Gastroesophageal sphincter (tissue), 3 donors: ENCODE measurements around the gene NHS.

ENCODE experiments used
- CTCF ChIP-seq, 4 experiments: fragments of 200-600 bp in 2 of 4; fragments of 450-650 bp in 2 of 4; sonication (generic) in 1 of 4; IDR thresholded peaks; one replicate each; pipeline ENCODE4 v1.5.1; 2017 to 2019; ENCODE audit warnings: antibody characterized with exemption in 4 of 4, mild to moderate bottlenecking in 2 of 4, moderate library complexity in 2 of 4
- POLR2A ChIP-seq, 2 donors: fragments of 450-650 bp; IDR thresholded peaks; one replicate each; pipeline ENCODE4 v1.6.1; 2017; ENCODE audit warnings: antibody characterized with exemption in 2 of 2, mild to moderate bottlenecking in 2 of 2, moderate library complexity in 1 of 2

DNA sequence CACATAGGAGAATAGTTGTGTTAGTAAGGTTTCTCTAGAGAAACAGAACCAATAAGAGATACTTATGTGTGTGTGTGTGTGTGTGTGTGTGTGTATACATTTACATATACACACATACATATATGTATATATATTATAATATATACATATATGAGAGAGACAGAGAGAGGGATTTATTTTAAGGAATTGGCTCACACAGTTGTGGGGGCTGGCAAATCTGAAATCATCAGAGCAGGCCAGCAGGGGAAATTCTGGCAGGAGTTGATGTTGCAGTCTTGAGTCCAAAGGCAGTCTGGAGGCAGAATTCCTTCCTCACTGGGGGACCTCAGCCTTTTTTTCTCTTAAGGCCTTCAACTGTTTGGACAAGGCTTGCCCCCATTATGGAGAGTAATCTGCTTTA lies 38.6 kb upstream of the NHS start:
- TF ChIP-seq CTCF (IDR thresholded peaks at IDR 0.05) (no peak), POLR2A (IDR thresholded peaks at IDR 0.05) (no peak)
